HG02943 (cell line): ENCODE measurements around the gene CCIN.
A peak's percentile ranks its signal among the peaks of the same experiment; 100 is the strongest.

Source experiments
- ATAC-seq: cut with Tn5 transposase; IDR thresholded peaks from one replicate; pipeline ENCODE4 v1.9.1; 2021; ENCODE audit warnings: mild to moderate bottlenecking, low read depth, moderate library complexity; ENCODE audit not compliant: unreplicated experiment

Gene CCIN

GRCh38 chr9:36140086-36141084 is 28.8 kb upstream of the CCIN start:
- no peak for ATAC-seq

GRCh38 chr9:36141288-36141687 is 27.9 kb upstream of the CCIN start:
- no peak for ATAC-seq

- no peak for ATAC-seq
Observed at GRCh38 chr9:36141761-36142160, 27.4 kb upstream of the CCIN start.

- no peak for ATAC-seq
Observed at GRCh38 chr9:36142510-36143244, 26.5 kb upstream of the CCIN start.

- ATAC-seq: no peak
Observed at GRCh38 chr9:36143245-36143641, 25.9 kb upstream of the CCIN start.

GRCh38 chr9:36144309-36145232 is 24.6 kb upstream of the CCIN start:
- no peak for ATAC-seq

- ATAC-seq: no peak
Observed at GRCh38 chr9:36145970-36146369, 23.2 kb upstream of the CCIN start.

GRCh38 chr9:36146651-36147050 is 22.5 kb upstream of the CCIN start:
- ATAC-seq: no peak

- ATAC-seq: no peak
Observed at GRCh38 chr9:36147441-36148175, 21.6 kb upstream of the CCIN start.

- no peak for ATAC-seq
Observed at GRCh38 chr9:36148311-36149051, 20.7 kb upstream of the CCIN start.

GRCh38 chr9:36149197-36149596 is 20.0 kb upstream of the CCIN start:
- no peak for ATAC-seq

GRCh38 chr9:36150574-36151315 is 18.4 kb upstream of the CCIN start:
- ATAC-seq: no peak

- ATAC-seq: peak; percentile 74
Observed at GRCh38 chr9:36151316-36152210, 17.6 kb upstream of the CCIN start.

- ATAC-seq: no peak
Observed at GRCh38 chr9:36152741-36153438, 16.3 kb upstream of the CCIN start.

GRCh38 chr9:36153746-36154145 is 15.4 kb upstream of the CCIN start:
- ATAC-seq: no peak

- ATAC-seq: no peak
Observed at GRCh38 chr9:36154331-36154952, 14.7 kb upstream of the CCIN start.
